Progenitor cell of endocrine pancreas (in vitro differentiated cells): ENCODE data around the gene NUAK1. TPM values are rescaled to one million over a fixed set of nuclear protein-coding genes. Genes with fewer than 3 reads are reported as not detected.

Source experiments
- DNase-seq: peaks from one replicate; pipeline ENCODE4 v3.0.0; 2021; ENCODE audit warnings: low spot score; ENCODE audit not compliant: unreplicated experiment
- H3K27ac Mint-ChIP-seq: 2 replicates; pipeline ENCODE4 v1.8.0; 2021; ENCODE audit warnings: mild to moderate bottlenecking, moderate library complexity, mixed read lengths
- H3K27me3 Mint-ChIP-seq: 2 replicates; pipeline ENCODE4 v1.8.0; 2021; ENCODE audit warnings: mixed read lengths
- H3K36me3 Mint-ChIP-seq: 2 replicates; pipeline ENCODE4 v1.8.0; 2022; ENCODE audit warnings: mixed read lengths; ENCODE audit not compliant: insufficient read depth
- H3K4me1 Mint-ChIP-seq: 2 replicates; pipeline ENCODE4 v1.8.0; 2021; ENCODE audit warnings: low read depth, mixed read lengths
- H3K4me3 Mint-ChIP-seq: 2 replicates; pipeline ENCODE4 v1.8.0; 2021; ENCODE audit warnings: low read depth, mild to moderate bottlenecking, moderate library complexity, mixed read lengths
- H3K9me3 Mint-ChIP-seq: 2 replicates; pipeline ENCODE4 v1.8.0; 2021; ENCODE audit warnings: low read depth, mixed read lengths
- total RNA-seq: library from RNA; stranded (reverse); gene quantifications from 2 replicates; pipeline ENCODE4 v1.2.1, GENCODE V29; 2021
- TF ChIP-seq, protein P1 (sequence below): fragments of 200-600 bp; sonication (generic); IDR thresholded peaks from one replicate; pipeline ENCODE4 v1.5.0; 2021; ENCODE audit warnings: antibody characterized with exemption, mild to moderate bottlenecking; ENCODE audit not compliant: unreplicated experiment

Gene NUAK1
- total RNA-seq, 1 donor from 2014 or later, result 7.6 TPM

DNA sequence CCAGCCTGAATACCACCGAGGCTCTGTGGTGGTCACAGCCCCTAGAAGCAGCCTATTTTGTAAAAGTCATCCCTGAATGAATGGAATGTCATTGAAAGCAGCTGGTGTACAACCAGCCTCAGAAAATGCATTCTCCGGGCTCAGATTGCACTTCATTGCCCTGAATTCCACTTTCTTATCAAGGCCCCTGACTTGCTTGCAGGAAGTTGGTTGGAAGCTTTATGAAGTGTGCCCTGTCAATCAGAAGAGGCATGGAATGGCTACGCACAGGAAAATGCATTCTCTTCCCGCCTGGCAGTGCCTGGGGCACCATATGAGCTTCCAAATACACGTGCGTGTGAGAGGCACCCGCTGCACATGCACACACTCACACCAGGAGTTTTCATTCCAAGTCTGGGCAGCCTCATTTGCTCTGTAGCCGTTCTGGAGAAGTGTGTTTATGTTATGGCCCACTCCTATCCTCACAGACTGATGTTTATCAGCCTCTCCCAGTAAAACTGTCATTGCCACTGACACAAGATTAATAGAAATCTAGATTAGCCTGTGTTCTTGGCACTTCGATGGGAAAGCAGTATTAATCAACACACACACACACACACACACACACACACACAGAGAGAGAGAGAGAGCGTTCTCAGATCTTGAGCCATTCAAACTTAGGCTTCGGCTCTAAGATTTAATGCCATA is 63.9 kb downstream of the NUAK1 start:
- Mint-ChIP-seq H3K4me3 (no peak overlapping the region), H3K27ac (peak overlapping the region; percentile 79), H3K27me3 (no peaks in the 10 kb centered on the region), H3K36me3 (peaks cover 13% of the 10 kb centered on the region), H3K4me1 (peaks cover 13% of the 10 kb centered on the region), H3K9me3 (no peaks in the 10 kb centered on the region)
- TF ChIP-seq, protein P1, sequence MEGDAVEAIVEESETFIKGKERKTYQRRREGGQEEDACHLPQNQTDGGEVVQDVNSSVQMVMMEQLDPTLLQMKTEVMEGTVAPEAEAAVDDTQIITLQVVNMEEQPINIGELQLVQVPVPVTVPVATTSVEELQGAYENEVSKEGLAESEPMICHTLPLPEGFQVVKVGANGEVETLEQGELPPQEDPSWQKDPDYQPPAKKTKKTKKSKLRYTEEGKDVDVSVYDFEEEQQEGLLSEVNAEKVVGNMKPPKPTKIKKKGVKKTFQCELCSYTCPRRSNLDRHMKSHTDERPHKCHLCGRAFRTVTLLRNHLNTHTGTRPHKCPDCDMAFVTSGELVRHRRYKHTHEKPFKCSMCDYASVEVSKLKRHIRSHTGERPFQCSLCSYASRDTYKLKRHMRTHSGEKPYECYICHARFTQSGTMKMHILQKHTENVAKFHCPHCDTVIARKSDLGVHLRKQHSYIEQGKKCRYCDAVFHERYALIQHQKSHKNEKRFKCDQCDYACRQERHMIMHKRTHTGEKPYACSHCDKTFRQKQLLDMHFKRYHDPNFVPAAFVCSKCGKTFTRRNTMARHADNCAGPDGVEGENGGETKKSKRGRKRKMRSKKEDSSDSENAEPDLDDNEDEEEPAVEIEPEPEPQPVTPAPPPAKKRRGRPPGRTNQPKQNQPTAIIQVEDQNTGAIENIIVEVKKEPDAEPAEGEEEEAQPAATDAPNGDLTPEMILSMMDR, result no peak
- no peak for DNase-seq

DNA sequence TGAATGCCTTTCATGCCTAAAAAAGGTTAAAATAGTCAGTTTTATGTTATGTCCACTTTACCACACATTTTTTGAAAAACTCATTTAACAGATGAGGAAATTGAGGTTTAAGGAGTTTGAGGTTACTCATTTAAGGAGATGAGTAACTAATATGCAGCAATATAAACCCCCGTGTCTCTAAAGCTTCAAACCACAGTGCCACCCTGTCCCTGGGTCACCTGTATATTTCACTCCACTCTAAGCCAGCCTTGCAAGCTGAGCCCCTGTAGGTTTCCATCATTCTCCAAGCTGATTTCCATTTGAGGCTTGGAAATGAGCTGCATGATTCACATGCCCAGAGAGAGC is 64.4 kb downstream of the NUAK1 start:
- Mint-ChIP-seq H3K9me3 (no peaks in the 10 kb centered on the region), H3K27ac (peak overlapping the region; percentile 79), H3K27me3 (no peaks in the 10 kb centered on the region), H3K36me3 (peaks cover 17% of the 10 kb centered on the region), H3K4me3 (no peak overlapping the region), H3K4me1 (peaks cover 13% of the 10 kb centered on the region)
- no peak for DNase-seq
- TF ChIP-seq, protein P1, result no peak

DNA sequence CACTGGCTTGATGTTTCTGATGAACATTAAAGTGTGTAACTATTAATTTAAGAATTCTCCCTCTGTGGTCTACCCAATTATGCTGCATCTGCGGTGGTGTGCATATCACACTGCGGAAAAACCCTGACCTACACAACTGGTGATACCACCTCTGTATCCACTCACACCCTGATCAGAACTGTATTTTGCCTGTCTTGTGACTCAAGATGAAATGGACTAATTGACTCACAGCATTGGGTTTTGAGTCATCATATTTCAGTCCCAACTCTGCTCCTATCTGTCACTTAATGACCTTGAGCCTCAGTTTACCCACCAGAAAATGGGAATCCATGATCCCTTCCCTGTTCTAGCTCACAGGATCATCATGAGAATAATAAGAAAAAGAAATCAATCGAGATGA is 65.6 kb downstream of the NUAK1 start:
- H3K27ac Mint-ChIP-seq, result no peak overlapping the region
- no peaks in the 10 kb centered on the region for H3K9me3 Mint-ChIP-seq
- peaks cover 13% of the 10 kb centered on the region for H3K4me1 Mint-ChIP-seq
- H3K27me3 Mint-ChIP-seq, result no peaks in the 10 kb centered on the region
- H3K4me3 Mint-ChIP-seq, result no peak overlapping the region
- no peak for DNase-seq
- peaks cover 19% of the 10 kb centered on the region for H3K36me3 Mint-ChIP-seq
- TF ChIP-seq, protein P1, result no peak

DNA sequence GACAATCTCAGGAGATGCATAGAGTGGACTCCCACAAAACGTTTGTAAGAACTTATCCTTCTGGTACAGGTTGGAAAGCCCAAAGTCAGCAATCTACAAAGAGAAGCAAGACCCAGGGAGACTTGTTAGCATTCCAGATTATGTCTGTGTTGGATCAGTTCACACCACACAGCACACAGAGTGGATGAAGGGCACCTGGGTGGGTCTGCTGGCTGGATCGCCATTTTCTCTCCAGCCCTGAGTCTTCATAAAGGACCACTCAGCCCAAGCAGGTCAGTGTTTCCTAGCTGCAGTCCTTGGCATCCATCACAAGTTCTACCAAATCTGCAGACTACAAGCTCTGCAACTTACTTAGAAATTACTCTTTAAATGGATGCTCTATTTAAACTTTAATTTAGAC is 66.0 kb downstream of the NUAK1 start:
- Mint-ChIP-seq H3K27ac (no peak overlapping the region), H3K9me3 (no peaks in the 10 kb centered on the region), H3K4me3 (no peak overlapping the region), H3K36me3 (peaks cover 19% of the 10 kb centered on the region), H3K27me3 (no peaks in the 10 kb centered on the region), H3K4me1 (peaks cover 13% of the 10 kb centered on the region)
- DNase-seq, result no peak
- TF ChIP-seq, protein P1, result no peak

DNA sequence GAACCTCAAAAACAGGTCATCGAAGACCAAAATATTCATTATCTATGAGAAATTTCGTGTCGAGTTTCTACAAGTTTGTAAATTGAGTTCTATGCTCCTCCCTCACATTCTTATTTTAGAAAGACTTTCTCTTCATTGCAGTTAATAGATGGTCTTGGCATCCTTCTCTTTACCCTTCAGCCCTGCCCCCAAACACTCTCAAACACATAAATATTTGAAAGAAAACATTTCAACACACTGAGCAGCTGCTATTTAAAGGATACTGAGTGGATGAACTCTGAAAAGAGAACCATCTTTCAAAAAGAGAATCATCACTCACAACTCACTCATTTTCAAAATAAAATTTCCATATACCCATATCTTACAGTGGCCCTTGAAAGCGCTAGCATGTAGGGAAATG is 67.1 kb downstream of the NUAK1 start:
- Mint-ChIP-seq H3K27me3 (no peaks in the 10 kb centered on the region), H3K36me3 (peaks cover 16% of the 10 kb centered on the region), H3K4me1 (peaks cover 13% of the 10 kb centered on the region), H3K4me3 (no peak overlapping the region), H3K9me3 (no peaks in the 10 kb centered on the region), H3K27ac (no peak overlapping the region)
- TF ChIP-seq, protein P1, result no peak
- DNase-seq, result no peak
